SKM-1 (cell line): ENCODE results near the gene LRIG3.
"Not testable (repeated sequence)": the region's sequence is repeated elsewhere in the genome, so short reads cannot be mapped to it uniquely, and the experiment has no call there.

Source experiments
- DNase-seq: peaks from one replicate; lab custom pipeline; 2025; ENCODE audit not compliant: unreplicated experiment; lab: John Stamatoyannopoulos, UW

Gene LRIG3

DNA sequence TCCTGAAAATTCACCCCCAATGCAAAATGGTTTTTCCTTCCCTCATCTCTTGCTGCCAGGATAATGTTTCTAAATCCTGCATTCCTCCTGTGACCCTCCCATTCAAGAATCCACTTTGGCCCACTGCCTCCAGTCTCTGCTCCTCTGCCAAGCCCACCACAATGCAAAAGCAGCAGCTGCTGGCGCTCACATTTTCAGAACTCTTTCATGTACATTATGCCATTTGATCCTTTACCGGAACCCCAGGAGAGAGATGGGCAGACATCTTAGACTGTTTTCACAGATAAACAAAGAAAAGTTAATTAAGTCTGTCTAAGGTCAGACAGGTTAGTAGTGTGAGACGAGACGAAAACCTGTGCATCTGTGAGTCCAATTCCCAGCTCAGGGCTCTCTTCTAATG, 12.9 kb downstream of the LRIG3 start:
- DNase-seq: no peak

DNA sequence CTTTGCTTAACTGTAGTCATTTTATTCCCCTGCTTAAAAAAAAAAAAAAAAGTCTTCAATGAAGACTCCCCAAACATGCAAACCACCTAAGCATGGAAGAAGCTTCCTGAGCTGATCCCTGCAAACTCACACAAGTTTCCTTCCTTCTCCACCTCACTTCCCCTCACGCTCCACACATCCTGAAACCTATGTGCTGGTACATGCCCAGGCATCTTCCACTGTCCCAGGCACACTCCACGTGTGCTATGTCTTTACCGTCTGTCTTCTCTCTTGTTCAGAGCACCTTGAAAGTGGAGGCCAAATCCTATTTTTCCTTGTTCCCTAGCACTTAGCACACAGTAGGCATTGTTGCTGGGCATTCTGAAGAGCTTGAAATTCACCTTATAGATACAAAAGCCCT, 13.4 kb downstream of the LRIG3 start:
- no peak for DNase-seq

DNA sequence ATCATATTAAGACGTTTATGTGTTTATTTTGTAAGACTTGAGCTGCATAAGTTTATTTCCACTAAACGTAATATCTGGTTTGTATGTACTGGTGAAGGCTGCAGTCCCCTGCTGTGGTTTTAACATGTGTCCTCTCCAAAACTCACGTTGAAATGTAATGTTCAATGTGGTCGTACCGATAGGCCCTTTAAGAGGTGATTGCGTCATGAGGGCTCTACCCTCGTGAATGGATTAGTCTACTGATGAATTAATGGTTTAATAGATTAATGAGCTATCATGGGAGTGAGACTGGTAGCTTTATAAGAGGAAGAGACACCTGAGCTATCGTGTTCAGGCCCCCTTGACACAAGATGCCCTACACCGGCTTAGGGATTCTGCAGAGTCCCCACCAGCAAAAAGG, 14.9 kb downstream of the LRIG3 start:
- no peak for DNase-seq

DNA sequence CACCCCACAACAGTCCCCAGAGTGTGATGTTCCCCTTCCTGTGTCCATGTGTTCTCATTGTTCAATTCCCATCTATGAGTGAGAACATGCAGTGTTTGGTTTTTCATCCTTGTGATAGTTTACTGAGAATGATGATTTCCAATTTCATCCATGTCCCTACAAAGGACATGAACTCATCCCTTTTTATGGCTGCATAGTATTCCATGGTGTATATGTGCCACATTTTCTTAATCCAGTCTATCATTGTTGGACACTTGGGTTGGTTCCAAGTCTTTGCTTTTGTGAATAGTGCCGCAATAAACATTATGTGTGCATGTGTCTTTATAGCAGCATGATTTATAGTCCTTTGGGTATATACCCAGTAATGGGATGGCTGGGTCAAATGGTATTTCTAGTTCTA, 17.6 kb downstream of the LRIG3 start:
- DNase-seq: not testable (repeated sequence)

DNA sequence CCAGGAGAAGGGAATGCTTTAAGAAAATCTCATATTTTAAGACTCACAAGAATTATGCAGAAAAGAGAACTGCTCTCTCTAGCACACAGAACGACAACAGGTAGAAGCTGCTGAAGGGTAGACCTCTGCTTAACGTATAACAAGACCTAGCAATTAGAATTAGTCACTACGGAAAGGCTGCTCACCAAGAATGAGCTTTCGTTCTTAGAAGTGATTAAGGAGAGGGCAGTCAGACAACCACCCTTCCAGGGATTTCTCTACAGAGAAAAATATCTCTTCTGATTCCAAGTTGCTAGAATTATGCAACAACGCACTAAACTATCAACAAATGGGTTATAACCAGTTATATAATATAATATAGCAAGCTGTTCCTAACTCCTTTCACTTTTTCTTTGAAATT, 18.6 kb downstream of the LRIG3 start:
- DNase-seq: no peak

DNA sequence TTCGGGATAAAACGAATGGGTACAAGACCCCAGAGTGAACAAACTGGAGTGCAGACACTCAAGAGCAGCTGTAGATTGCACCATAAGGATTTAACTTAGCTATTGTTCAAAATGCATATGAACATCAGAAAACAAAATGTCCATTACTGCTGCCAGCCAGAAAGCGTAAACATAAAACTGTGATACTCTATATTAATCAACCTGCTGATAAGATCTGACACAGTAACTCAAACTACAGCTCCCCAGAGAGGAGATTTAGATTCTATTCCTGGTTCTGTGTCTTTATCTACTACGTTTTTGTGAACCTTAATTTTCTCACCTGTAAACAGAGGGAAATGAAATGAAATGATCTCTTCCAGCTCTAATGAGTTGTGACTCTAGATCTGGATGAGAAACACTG, 22.3 kb downstream of the LRIG3 start:
- no peak for DNase-seq

DNA sequence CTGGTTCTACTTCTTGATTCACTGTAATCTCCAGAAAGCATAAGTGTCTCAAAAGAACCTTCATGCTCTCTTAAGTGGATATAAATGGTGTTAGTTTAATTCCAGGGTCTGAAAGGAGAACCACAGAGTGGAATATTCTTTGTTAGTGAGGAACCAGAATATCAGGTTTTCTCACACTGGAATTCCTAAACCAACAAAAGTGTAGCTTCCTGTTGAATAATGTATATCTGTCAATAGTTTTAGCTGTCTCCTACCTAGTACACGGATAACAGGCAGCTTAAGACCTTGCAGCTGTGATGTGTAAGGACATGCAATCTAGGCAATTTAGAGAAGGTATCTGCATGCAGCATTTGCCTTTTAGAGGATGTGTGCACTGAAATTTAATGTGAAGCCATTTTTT, 24.0 kb downstream of the LRIG3 start:
- no peak for DNase-seq

DNA sequence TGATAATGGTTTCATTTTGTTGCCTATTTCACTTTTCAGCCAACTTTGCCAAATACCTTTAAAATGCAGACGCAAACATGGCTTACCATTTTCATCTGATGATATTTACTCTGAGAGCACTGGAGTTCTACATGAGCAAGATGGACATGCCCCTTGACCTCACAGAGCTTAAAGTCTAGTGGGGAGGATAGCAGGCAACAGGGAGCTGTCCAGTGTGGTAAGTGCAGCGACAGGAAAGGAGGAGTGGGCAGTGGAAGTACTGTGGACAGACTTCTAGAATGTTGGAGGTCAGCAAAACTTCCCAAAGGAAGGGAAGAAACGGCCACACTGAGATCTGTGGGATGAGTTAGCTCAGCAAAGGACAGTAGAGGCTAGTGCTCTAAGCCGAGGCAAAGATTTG, 25.3 kb downstream of the LRIG3 start:
- DNase-seq: no peak

DNA sequence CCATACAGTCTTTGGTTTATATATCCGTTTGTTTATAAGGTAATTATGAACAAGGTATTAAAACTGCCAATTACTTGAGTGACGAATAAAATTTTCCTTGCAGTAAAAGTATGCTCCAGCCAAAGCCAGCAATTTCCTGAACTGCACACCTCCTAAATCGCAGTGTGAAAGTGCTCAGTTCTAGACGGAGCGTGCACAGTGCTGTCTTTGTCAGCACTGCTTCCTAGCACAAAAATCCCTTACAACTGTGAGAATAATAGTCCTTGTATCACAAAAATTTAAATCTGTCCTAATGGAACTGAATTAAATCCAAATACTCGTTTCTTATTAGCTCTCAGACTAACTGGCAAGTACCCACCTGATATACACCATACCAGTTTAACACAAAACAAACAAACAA, 26.3 kb downstream of the LRIG3 start:
- DNase-seq: no peak

DNA sequence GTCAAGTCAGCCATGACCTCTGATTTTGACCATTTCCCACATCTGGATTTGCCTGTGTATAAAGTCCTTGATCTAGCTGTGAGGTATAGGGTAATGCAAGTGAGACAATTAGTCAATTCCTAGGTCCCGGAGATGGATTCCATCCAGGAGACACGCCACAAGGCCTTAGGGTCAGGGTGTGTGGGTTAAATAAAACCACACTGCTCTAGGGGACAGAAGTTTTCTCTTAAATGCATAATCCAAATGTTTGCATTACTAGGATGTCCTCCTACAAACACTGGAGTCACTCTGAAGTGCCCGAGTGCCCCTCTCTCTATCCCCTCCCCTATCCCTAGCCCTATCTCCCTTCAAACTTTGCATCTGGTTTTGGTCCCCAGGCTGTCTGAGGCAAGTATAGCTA, 26.8 kb downstream of the LRIG3 start:
- no peak for DNase-seq

DNA sequence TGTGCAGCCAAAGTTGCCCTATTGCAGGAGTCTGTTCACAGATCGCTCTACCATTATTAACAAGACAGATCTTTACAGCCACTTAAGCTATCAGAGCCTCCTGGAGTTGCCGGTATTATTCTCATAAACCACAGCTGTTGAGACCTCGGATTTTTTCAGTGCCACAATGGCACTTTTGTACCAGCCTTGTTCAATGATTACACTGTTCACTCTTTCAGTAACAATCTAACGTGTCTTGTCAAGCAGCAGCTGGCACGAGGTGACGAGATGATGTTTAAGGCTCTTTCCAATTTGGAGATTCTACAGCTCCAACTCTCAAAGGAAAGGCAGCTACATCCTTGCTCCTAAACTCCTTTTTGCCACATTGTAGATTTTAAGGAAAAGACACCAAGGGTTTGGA, 30.7 kb downstream of the LRIG3 start:
- DNase-seq: no peak

DNA sequence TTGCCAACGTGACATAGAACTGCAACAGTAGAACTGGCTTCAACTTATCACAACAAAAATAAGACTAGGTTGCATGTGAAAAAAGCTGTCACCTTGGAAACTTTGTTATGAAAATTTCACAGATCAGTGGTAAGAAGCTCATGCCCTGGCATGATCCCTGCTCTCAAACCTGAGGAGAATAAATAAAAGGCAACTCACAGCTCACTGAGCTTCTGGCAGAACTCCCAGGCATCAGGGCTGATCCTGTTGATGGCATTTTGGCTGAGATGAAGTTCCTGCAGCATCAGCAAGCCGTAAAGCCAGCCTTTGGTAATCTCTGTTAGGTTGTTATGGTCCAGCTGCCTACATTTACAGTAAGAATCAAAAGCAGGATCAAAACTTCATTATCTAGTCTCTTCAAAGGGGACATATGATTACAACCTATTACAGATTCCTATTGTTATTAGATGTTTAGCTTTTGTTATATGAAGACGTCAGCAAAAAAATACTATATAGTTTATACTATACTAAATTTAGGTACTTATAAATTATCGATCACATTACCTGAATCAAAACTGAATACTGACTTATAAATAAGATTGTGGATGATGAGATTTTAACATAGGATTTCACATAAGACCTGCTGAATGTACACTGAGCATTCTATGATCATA, 32.0 kb downstream of the LRIG3 start:
- DNase-seq: no peak

DNA sequence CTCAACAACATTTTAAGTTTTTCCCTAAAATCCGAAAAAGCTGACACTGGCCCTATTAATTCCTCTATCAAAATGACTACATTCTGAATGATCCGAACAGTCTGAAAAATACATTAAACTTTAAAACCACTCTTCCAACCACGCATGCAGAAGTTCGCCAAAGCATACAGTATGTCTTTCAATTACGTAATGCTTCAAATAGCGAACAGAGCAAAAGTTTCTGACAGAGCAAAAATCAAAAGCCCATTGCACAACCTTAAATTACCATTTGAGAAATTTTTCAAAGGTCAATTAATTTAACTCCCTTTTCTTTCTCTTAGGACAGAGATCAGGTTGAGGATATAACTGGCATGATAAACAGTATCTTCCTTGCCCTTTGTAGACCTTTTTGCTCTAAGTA, 33.2 kb downstream of the LRIG3 start:
- DNase-seq: no peak

DNA sequence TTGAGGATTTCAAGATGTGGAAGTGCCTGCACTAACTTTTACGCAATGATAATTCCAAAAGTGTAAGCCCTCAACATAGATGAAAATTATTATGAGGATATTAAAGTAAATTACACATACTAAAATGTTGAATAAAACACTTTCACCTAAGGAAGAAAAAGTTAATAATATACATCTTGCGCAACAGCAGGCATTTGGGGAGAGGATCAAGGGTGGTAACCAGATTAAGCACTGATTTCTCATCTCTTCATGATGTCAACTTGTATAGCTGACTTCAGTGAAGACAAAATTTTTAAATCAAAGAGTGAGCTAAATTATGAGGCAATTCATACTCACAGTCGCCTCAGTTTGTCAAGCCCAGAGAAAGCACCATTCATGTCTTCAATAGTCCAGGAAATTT, 33.8 kb downstream of the LRIG3 start:
- no peak for DNase-seq

DNA sequence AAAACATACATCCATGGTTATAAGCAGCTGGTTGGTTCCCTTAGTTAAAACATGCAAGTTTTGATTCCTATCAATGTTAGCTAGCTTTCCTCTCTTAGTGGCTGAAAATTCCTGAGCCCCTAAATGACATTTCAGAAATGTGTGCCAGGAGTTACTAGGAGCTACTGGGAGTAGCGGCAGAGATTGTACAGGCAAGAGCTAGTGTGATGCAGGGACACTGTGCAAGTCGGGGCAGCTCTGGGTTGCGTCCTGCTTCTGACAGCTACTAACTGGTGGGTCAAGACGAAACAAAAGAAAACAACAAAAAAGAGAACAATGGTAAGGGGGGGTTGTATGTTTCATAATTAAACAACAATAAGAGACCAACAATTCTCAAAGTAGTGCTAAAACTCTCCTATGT, 35.4 kb downstream of the LRIG3 start:
- DNase-seq: no peak

DNA sequence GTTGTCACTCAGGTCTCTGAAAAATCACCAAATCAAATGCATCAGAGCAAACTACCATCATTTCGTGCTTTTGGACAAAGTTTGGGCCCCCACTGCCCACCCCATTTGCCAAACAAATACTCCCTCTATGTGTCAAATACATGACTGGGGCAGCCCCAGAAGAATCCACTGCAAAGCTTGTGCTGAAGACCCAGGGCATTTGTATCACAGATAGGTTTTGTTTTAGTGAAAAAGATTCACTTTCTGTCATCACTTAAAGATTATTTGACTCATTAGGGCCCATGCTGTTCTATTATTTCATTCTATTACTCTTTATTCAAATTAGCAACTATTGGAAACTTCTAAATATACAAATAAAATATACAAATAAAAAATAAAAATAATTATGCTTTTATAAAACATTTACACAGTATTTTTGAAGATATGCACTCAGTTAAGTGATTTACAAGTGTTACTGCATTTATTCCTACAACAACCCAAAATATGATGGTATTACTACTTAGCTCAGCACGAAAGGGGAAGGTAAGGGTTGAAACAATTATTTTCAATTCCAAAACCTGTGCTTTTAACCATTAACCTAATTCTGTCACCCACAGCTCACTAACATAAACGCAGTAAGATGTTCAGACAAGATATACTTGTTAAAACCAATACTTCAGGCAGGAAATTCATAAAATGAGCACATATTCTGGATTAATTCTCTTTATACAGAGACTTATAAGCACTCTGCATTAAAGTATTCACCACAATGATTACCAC, 36.5 kb downstream of the LRIG3 start:
- DNase-seq: no peak

DNA sequence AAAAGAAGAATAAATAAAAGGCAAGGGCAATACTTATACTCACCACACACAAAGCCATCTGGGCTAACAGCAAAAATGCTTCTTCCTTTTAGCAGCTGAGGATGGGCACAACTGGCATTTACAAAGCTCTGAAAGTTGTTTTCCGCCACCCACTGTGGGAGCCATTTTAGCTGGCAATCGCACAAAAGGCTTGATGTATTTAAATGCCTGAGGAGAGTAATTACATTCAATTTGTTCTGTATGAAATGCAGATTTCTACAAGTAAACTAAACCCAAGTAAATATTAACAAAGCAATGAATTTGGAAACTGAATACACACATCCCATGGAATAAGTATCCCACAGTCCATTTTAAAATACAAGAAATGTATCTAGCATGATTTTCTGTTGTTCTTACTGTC, 37.5 kb downstream of the LRIG3 start:
- no peak for DNase-seq

DNA sequence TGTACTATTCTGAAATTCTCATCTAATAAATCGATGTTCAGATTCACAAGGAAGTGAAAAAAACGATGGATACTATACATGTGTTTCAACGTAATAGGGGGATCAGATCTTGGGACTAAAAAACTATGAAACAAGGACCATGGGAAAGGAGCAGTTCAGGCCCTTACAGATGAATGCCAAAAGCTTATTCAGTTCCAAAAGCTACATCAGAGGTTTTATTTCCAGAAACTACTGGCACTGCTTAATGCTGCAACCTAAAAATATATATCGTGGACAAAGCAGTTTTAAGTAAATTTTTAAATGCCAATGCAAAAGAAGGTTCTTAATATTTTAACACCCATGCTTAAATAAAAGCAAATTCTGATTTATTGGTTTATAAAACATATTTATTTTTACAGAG, 38.5 kb downstream of the LRIG3 start:
- no peak for DNase-seq

DNA sequence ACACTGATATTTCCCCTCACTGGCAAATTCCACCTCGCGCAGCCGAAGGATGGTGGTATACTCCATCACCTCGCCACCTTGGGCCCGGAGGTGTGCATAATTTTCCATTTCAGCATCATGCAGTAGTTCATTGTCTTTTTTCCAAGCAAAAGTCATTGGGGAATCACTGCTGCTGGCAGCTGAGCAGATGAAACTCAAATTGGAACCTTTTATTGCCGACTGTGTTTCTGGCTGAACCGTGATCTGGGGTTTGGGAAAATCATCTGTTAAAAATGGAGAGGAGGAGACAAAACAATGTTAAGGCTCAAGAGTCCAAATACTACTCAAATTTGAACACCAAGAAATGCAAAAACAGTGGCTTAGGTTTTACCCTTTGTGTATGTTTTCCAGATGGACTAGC, 39.7 kb downstream of the LRIG3 start:
- DNase-seq: no peak

DNA sequence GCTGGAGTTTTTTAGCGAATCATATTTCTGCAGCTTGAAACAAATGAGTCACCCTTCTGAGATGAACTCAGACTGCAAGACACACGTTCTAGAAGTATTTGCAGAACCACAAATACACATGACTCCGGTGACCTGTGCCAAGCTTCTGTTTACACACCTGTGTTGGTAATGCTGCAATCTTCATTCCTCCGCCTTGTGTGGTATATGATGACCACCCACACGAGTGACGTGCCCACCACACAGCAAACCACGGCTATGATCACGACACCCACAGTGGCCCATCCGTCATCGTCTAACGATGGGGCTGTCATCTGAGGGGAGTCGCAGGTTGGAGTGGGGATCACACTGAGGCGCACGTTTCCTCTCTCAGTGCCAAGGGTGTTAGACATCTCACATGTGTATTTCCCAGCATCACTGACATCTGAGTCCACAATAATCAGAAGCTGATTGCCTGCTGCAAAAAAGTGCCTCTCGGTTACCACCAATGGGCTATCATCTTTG, 43.0 kb downstream of the LRIG3 start:
- no peak for DNase-seq

DNA sequence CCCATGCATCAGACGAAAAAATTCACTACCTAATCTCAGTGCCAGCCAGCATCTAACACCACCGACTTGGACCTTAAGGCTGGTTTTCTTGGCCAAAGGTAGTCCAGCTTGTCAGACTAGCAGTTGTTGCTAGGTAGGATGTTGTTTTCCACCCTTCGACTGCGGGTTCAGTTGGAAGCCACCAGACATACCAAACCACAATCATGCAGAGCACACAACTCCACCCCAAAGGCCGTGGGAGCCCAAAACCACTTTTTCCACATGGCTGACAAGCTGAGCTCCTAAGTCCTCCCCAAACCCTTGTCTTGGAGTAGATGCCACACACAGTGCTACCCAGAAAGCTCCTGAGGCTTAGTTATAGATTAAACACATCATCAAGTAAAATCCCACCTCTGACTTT, 46.8 kb downstream of the LRIG3 start:
- no peak for DNase-seq

DNA sequence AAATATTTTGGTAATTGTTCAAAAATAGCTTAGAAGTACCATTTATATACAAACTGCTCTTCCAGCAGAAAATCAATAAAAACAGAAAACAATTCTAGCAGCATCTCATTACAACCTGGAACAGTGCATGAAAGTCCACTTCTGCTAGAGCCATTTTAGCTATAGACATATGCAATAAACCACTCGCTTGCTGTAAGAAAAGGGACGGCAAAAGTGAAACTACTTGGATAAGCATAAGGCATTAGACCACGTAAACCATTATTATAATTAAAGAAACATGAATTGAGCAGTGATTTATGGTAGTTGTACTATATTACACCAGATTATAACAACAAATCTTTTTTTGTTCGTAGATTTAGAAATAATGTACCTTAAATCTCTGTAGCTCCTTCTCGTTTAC, 48.7 kb downstream of the LRIG3 start:
- DNase-seq: no peak

DNA sequence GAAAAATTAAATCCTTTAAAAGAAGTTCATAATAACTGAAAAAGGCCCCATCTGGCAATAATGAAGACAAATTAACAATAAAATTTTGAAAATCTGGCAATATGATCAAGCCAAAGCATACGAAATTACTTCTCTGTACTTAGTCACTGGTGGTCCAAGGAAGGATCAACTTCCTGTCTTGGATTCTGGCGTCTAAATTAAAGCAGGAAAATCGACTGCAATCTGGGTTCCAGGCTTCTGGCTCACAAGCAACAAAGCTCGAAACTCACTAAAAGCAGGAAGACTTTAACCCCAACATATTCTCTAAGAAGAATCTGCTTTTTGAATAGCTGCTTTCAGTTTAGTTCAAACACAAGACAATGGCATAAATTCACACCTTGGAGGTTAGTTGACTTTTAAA, 49.7 kb downstream of the LRIG3 start:
- DNase-seq: no peak
